ENCODE results near the gene ST3GAL4. TPM values are rescaled to one million over a fixed set of nuclear protein-coding genes. Genes with fewer than 3 reads are reported as not detected.
A peak's percentile ranks its signal among the peaks of the same experiment; 100 is the strongest.

ST3GAL4 gene
- total RNA-seq, 1 experiment from 2014 or later: 11.2 TPM

DNA sequence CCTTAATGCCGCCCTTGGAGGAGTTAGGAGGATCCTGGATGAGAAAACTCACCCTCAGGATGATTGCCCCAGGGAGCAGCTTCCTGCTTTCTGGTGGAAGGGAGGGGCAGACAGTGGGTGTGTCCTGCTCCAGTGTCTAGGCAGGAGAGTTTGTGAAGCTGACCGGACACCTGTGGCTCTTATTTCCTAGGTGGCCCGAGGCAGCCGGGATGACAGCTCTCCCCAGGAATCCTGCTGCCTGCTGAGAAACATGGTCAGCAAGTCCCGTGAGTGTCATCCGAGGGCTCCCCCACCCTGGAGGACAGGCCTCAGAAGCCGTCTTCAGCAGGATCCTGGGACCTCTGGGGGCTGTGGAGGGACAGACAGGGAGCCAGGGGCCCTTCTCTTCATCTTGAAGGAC is 50.4 kb downstream of the ST3GAL4 start:
- Histone ChIP-seq H3K36me3 (ENCODE audit: control insufficient read depth, insufficient read depth, low read length) (no peaks in the 10 kb centered on the region; the same call in 1 of the 2 replicates), H3K4me3 (ENCODE audit: low read depth, low read length) (no peak overlapping the region), H3K9me3 (no peaks in the 10 kb centered on the region), H3K27me3 (replicated peaks; ENCODE audit: control insufficient read depth, insufficient read depth, low read length) (no peaks in the 10 kb centered on the region), H3K4me1 (peaks cover 40% of the 10 kb centered on the region)
- DNase-seq: peak; percentile 41 to 82
- BruUV-seq (replicated peaks): no TSS peak
- CTCF ChIA-PET: no interaction called here
- peaks cover 17% of the 10 kb centered on the region for H3K4me1 Mint-ChIP-seq (ENCODE audit: low read depth, unreplicated experiment)
- no peaks in the 10 kb centered on the region for H3K9me3 Mint-ChIP-seq (ENCODE audit: unreplicated experiment)
- H3K4me3 Mint-ChIP-seq (ENCODE audit: unreplicated experiment): no peak overlapping the region
- H3K27ac Mint-ChIP-seq (ENCODE audit: unreplicated experiment): peak overlapping the region; percentile 36
- no peaks in the 10 kb centered on the region for H3K36me3 Mint-ChIP-seq (ENCODE audit: insufficient read depth, unreplicated experiment)
- H3K27me3 Mint-ChIP-seq (ENCODE audit: insufficient read depth, unreplicated experiment): no peaks in the 10 kb centered on the region
- TF ChIP-seq, protein P1, sequence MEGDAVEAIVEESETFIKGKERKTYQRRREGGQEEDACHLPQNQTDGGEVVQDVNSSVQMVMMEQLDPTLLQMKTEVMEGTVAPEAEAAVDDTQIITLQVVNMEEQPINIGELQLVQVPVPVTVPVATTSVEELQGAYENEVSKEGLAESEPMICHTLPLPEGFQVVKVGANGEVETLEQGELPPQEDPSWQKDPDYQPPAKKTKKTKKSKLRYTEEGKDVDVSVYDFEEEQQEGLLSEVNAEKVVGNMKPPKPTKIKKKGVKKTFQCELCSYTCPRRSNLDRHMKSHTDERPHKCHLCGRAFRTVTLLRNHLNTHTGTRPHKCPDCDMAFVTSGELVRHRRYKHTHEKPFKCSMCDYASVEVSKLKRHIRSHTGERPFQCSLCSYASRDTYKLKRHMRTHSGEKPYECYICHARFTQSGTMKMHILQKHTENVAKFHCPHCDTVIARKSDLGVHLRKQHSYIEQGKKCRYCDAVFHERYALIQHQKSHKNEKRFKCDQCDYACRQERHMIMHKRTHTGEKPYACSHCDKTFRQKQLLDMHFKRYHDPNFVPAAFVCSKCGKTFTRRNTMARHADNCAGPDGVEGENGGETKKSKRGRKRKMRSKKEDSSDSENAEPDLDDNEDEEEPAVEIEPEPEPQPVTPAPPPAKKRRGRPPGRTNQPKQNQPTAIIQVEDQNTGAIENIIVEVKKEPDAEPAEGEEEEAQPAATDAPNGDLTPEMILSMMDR (IDR thresholded peaks at IDR 0.05; ENCODE audit: insufficient read depth in 1 of 2, low read depth in 1 of 2, low read length in 1 of 2, severe bottlenecking in 1 of 2, unreplicated experiment in 1 of 2): no peak
- intact Hi-C loops (cut with micrococcal nuclease; ENCODE audit: unreplicated experiment): no loop called here
- POLR2A ChIA-PET: no interaction called here

DNA sequence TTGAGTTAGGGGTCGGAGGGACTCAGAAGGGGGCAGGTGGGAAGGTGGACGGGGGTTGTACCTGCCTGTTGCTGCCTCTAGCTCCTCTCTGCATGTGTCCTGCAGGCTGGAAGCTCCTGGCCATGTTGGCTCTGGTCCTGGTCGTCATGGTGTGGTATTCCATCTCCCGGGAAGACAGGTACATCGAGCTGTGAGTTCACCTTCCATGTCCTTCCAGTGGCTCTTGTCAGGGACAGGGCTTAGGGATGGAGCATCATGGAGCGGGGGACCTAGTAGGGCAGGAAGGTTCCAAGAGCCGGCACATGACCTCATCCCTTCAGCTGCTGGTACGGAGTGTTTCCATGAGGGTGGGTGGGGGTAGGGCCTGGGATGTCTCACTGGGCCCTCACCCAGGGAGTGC is 50.9 kb downstream of the ST3GAL4 start:
- DNase-seq: no peak
- no peaks in the 10 kb centered on the region for H3K27me3 ChIP-seq (replicated peaks; ENCODE audit: control insufficient read depth, insufficient read depth, low read length)
- Mint-ChIP-seq H3K36me3 (ENCODE audit: insufficient read depth, unreplicated experiment) (no peaks in the 10 kb centered on the region), H3K9me3 (ENCODE audit: unreplicated experiment) (no peaks in the 10 kb centered on the region), H3K4me3 (ENCODE audit: unreplicated experiment) (no peak overlapping the region), H3K27ac (ENCODE audit: unreplicated experiment) (no peak overlapping the region), H3K4me1 (ENCODE audit: low read depth, unreplicated experiment) (peaks cover 17% of the 10 kb centered on the region), H3K27me3 (ENCODE audit: insufficient read depth, unreplicated experiment) (no peaks in the 10 kb centered on the region)
- H3K4me3 ChIP-seq (ENCODE audit: low read depth, low read length): no peak overlapping the region
- H3K36me3 ChIP-seq (ENCODE audit: control insufficient read depth, insufficient read depth, low read length): no peaks in the 10 kb centered on the region; the same call in 1 of the 2 replicates
- ChIA-PET POLR2A (no interaction called here), CTCF (no interaction called here)
- no peaks in the 10 kb centered on the region for H3K9me3 ChIP-seq
- intact Hi-C loops (cut with micrococcal nuclease; ENCODE audit: unreplicated experiment): no loop called here
- TF ChIP-seq, protein P1 (IDR thresholded peaks at IDR 0.05; ENCODE audit: insufficient read depth in 1 of 2, low read depth in 1 of 2, low read length in 1 of 2, severe bottlenecking in 1 of 2, unreplicated experiment in 1 of 2): no peak
- no TSS peak for BruUV-seq (replicated peaks)
- peaks cover 40% of the 10 kb centered on the region for H3K4me1 ChIP-seq

DNA sequence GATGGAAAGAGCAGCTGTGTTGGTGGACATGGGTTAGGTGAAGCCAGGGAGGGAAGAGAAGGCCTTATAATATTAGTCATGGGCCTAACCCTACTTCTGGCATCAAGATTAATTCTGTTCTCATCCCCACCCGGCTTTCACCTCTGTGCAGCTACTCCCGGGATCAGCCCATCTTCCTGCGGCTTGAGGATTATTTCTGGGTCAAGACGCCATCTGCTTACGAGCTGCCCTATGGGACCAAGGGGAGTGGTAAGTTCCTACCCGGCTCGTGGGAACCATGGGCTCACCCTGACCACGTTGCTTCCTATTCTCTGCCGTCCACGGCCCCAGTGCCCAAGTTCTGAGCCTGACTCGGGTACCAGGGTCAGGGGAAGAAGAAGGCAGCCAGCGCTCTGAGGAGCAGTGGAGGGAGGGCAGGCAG is 51.6 kb downstream of the ST3GAL4 start:
- Mint-ChIP-seq H3K27ac (ENCODE audit: unreplicated experiment) (no peak overlapping the region), H3K4me3 (ENCODE audit: unreplicated experiment) (no peak overlapping the region), H3K36me3 (ENCODE audit: insufficient read depth, unreplicated experiment) (no peaks in the 10 kb centered on the region), H3K27me3 (ENCODE audit: insufficient read depth, unreplicated experiment) (no peaks in the 10 kb centered on the region), H3K9me3 (ENCODE audit: unreplicated experiment) (no peaks in the 10 kb centered on the region), H3K4me1 (ENCODE audit: low read depth, unreplicated experiment) (peaks cover 17% of the 10 kb centered on the region)
- no peak for DNase-seq
- no TSS peak for BruUV-seq (replicated peaks)
- H3K9me3 ChIP-seq: no peaks in the 10 kb centered on the region
- ChIA-PET POLR2A (no interaction called here), CTCF (no interaction called here)
- TF ChIP-seq, protein P1 (IDR thresholded peaks at IDR 0.05; ENCODE audit: insufficient read depth in 1 of 2, low read depth in 1 of 2, low read length in 1 of 2, severe bottlenecking in 1 of 2, unreplicated experiment in 1 of 2): no peak
- H3K4me3 ChIP-seq (ENCODE audit: low read depth, low read length): no peak overlapping the region
- H3K27me3 ChIP-seq (replicated peaks; ENCODE audit: control insufficient read depth, insufficient read depth, low read length): no peaks in the 10 kb centered on the region
- H3K4me1 ChIP-seq: peaks cover 40% of the 10 kb centered on the region
- H3K36me3 ChIP-seq (ENCODE audit: control insufficient read depth, insufficient read depth, low read length): no peaks in the 10 kb centered on the region; the same call in 1 of the 2 replicates
- intact Hi-C loops (cut with micrococcal nuclease; ENCODE audit: unreplicated experiment): no loop called here
